HepG2 (cell line): ENCODE data around the gene FN1. TPM values are rescaled to one million over a fixed set of nuclear protein-coding genes. Genes with fewer than 3 reads are reported as not detected.

Experiments
- BATF2 ChIP-seq: sonication (generic); formaldehyde crosslinking; IDR thresholded peaks from 2 replicates; pipeline ENCODE4 v1.8.0; 2022; ENCODE audit warnings: mild to moderate bottlenecking, missing genetic modification reagents, moderate library complexity
- DPF2 ChIP-seq: sonication (generic); formaldehyde crosslinking; IDR thresholded peaks from 2 replicates; pipeline ENCODE4 v1.4.0; 2020; ENCODE audit warnings: mild to moderate bottlenecking, low read depth, missing genetic modification reagents, borderline replicate concordance
- GFI1 ChIP-seq: sonication (generic); formaldehyde crosslinking; IDR thresholded peaks from 2 replicates; pipeline ENCODE4 v1.5.0; 2020; ENCODE audit warnings: missing genetic modification reagents, mild to moderate bottlenecking, borderline replicate concordance
- HMG20A ChIP-seq: IDR thresholded peaks from 2 replicates; pipeline ENCODE4 v1.6.1; 2016; ENCODE audit warnings: borderline replicate concordance
- HNRNPLL ChIP-seq: fragments of 200-400 bp; formaldehyde crosslinking; IDR thresholded peaks from 2 replicates; pipeline ENCODE4 v1.6.1; 2017; ENCODE audit warnings: mild to moderate bottlenecking, low read depth, low read length; ENCODE audit not compliant: poor library complexity, severe bottlenecking
- HOXA3 ChIP-seq: sonication (generic); formaldehyde crosslinking; IDR thresholded peaks from 2 replicates; pipeline ENCODE4 v1.5.0; 2020; ENCODE audit warnings: missing genetic modification reagents
- MED1 ChIP-seq: sonication (generic); formaldehyde crosslinking; IDR thresholded peaks from 2 replicates; pipeline ENCODE4 v1.4.0; 2020; ENCODE audit warnings: missing genetic modification reagents
- MXD3 ChIP-seq: IDR thresholded peaks from 2 replicates; pipeline ENCODE4 v1.6.1; 2016; ENCODE audit warnings: mild to moderate bottlenecking, missing biosample characterization, missing genetic modification reagents
- NFYC ChIP-seq: IDR thresholded peaks from 2 replicates; pipeline ENCODE4 v1.6.1; 2016; ENCODE audit warnings: missing genetic modification reagents, missing compliant biosample characterization
- NRL ChIP-seq: sonication (generic); formaldehyde crosslinking; IDR thresholded peaks from 2 replicates; pipeline ENCODE4 v1.5.0; 2020; ENCODE audit warnings: missing genetic modification reagents, mild to moderate bottlenecking, moderate library complexity, borderline replicate concordance
- SOX13 ChIP-seq, 3 experiments: fragments of 450-650 bp in 1 of 3; sonication (generic) in 1 of 3; formaldehyde crosslinking in 1 of 3; IDR thresholded peaks in 2 of 3; conservative IDR thresholded peaks in 1 of 3; 2 replicates each; pipeline versions ENCODE4 v1.5.0 to v1.6.1; 2016 to 2020; ENCODE audit warnings: antibody characterized with exemption in 1 of 3, mild to moderate bottlenecking in 1 of 3, missing compliant biosample characterization in 1 of 3, missing genetic modification reagents in 1 of 3, moderate library complexity in 1 of 3
- SP1 ChIP-seq, 2 experiments: fragments of 450-650 bp in 1 of 2; sonication (generic) in 1 of 2; formaldehyde crosslinking in 1 of 2; IDR thresholded peaks; 2 replicates each; pipeline versions ENCODE4 v1.4.0 to v1.6.1; 2016 to 2020; ENCODE audit warnings: missing genetic modification reagents in 1 of 2
- TARDBP ChIP-seq: sonication (generic); formaldehyde crosslinking; IDR thresholded peaks from 2 replicates; pipeline ENCODE4 v1.8.0; 2022; ENCODE audit warnings: mild to moderate bottlenecking, missing genetic modification reagents
- ZBTB20 ChIP-seq: sonication (generic); formaldehyde crosslinking; IDR thresholded peaks from 2 replicates; pipeline ENCODE4 v1.8.1; 2023; ENCODE audit warnings: missing genetic modification reagents, low read depth, mild to moderate bottlenecking, borderline replicate concordance
- ZMYM3 ChIP-seq: sonication (generic); formaldehyde crosslinking; IDR thresholded peaks from 2 replicates; pipeline ENCODE4 v1.5.1; 2020; ENCODE audit warnings: mild to moderate bottlenecking, missing genetic modification reagents
- ZNF207 ChIP-seq: fragments of 450-650 bp; IDR thresholded peaks from 2 replicates; pipeline ENCODE4 v1.6.1; 2016; ENCODE audit warnings: antibody characterized with exemption, borderline replicate concordance
- ZNF451 ChIP-seq: sonication (generic); formaldehyde crosslinking; IDR thresholded peaks from 2 replicates; pipeline ENCODE4 v1.5.0; 2020; ENCODE audit warnings: mild to moderate bottlenecking, missing genetic modification reagents
- ZNF530 ChIP-seq: sonication (generic); formaldehyde crosslinking; IDR thresholded peaks from 2 replicates; pipeline ENCODE4 v1.5.0; 2020; ENCODE audit warnings: low read depth, mild to moderate bottlenecking, missing genetic modification reagents
- ZXDC ChIP-seq: sonication (generic); formaldehyde crosslinking; IDR thresholded peaks from 2 replicates; pipeline ENCODE4 v1.5.0; 2020; ENCODE audit warnings: mild to moderate bottlenecking, missing genetic modification reagents
- polyA plus RNA-seq, 8 experiments: library from polyadenylated mRNA; depleted of rRNA in 3 of 8; stranded (reverse) in 7 of 8; unstranded in 1 of 8; fragments of >200 nt; fragmentation: Illumina TruSeq in 4 of 8; extraction: Trizol in 4 of 8; gene quantifications; 2 replicates each; pipeline versions ENCODE4 v1.2.1 to v1.2.3, GENCODE V29; 2011 to 2016; ENCODE audit warnings: low read depth in 4 of 8, missing spikeins in 1 of 8, mixed read lengths in 1 of 8; ENCODE audit not compliant: insufficient read depth in 1 of 8
- total RNA-seq, 5 experiments: library from RNA; depleted of rRNA; stranded (reverse); fragments of >200 nt; fragmentation: Illumina TruSeq; extraction: Trizol; gene quantifications; 2 replicates each; pipeline ENCODE4 v1.2.3, GENCODE V29; 2016; ENCODE audit warnings: low read depth in 1 of 5
- TF ChIP-seq, protein P1 (sequence below): sonication (generic); formaldehyde crosslinking; IDR thresholded peaks from 2 replicates; pipeline ENCODE4 v1.8.0; 2022; ENCODE audit warnings: missing genetic modification reagents, mild to moderate bottlenecking, moderate library complexity, borderline replicate concordance
- TF ChIP-seq, protein P2 (sequence below): sonication (generic); formaldehyde crosslinking; IDR thresholded peaks from 2 replicates; pipeline ENCODE4 v1.4.0; 2020; ENCODE audit warnings: missing genetic modification reagents

FN1 gene
- total and polyA plus RNA-seq, 2 of the 13 experiments (the other 11 are each of a cell fraction or from before 2014, with no cell fraction given), result 1,847 to 6,471 TPM

GRCh38 chr2:215417400-215417951, 18.4 kb downstream of the FN1 start (continued):
- peak; percentile 89 for TF ChIP-seq DPF2 (CRISPR knock-in tag)
- TF ChIP-seq NRL (CRISPR knock-in tag), result no peak
- TF ChIP-seq ZNF451 (CRISPR knock-in tag), result no peak
- peak; percentile 84 for TF ChIP-seq SOX13 (IDR thresholded peaks at IDR 0.05)
- TF ChIP-seq SOX13 (CRISPR knock-in tag; conservative IDR thresholded peaks at IDR 0.05 in 1 of 2, IDR thresholded peaks at IDR 0.05 in 1 of 2), result peak in 1 of 2 experiments; percentile 93; a peak in 2 of 4 replicates
- no peak for TF ChIP-seq HNRNPLL
- peak; percentile 78 for TF ChIP-seq HOXA3
- TF ChIP-seq ZNF207, result no peak
- no peak for TF ChIP-seq BATF2 (CRISPR knock-in tag)
- peak; percentile 96 for TF ChIP-seq HMG20A (CRISPR knock-in tag)
- TF ChIP-seq, protein P1, sequence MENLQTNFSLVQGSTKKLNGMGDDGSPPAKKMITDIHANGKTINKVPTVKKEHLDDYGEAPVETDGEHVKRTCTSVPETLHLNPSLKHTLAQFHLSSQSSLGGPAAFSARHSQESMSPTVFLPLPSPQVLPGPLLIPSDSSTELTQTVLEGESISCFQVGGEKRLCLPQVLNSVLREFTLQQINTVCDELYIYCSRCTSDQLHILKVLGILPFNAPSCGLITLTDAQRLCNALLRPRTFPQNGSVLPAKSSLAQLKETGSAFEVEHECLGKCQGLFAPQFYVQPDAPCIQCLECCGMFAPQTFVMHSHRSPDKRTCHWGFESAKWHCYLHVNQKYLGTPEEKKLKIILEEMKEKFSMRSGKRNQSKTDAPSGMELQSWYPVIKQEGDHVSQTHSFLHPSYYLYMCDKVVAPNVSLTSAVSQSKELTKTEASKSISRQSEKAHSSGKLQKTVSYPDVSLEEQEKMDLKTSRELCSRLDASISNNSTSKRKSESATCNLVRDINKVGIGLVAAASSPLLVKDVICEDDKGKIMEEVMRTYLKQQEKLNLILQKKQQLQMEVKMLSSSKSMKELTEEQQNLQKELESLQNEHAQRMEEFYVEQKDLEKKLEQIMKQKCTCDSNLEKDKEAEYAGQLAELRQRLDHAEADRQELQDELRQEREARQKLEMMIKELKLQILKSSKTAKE, result no peak; the same call in 1 of the 2 replicates
- TF ChIP-seq NFYC, result no peak; the same call in 1 of the 2 replicates
- TF ChIP-seq GFI1 (CRISPR knock-in tag), result peak; percentile 88
- TF ChIP-seq MXD3 (CRISPR knock-in tag), result no peak
- no peak; the same call in 1 of the 2 replicates for TF ChIP-seq TARDBP (CRISPR knock-in tag)
- TF ChIP-seq, protein P2, sequence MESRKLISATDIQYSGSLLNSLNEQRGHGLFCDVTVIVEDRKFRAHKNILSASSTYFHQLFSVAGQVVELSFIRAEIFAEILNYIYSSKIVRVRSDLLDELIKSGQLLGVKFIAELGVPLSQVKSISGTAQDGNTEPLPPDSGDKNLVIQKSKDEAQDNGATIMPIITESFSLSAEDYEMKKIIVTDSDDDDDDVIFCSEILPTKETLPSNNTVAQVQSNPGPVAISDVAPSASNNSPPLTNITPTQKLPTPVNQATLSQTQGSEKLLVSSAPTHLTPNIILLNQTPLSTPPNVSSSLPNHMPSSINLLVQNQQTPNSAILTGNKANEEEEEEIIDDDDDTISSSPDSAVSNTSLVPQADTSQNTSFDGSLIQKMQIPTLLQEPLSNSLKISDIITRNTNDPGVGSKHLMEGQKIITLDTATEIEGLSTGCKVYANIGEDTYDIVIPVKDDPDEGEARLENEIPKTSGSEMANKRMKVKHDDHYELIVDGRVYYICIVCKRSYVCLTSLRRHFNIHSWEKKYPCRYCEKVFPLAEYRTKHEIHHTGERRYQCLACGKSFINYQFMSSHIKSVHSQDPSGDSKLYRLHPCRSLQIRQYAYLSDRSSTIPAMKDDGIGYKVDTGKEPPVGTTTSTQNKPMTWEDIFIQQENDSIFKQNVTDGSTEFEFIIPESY, result peak; percentile 13; the same call in 1 of the 2 replicates
- no peak for TF ChIP-seq SP1 (IDR thresholded peaks at IDR 0.05)
- no peak; the same call in 1 of the 2 replicates for TF ChIP-seq SP1 (CRISPR knock-in tag; IDR thresholded peaks at IDR 0.05)
- no peak for TF ChIP-seq ZXDC (CRISPR knock-in tag)
- peak; percentile 49; the same call in 1 of the 2 replicates for TF ChIP-seq ZMYM3 (CRISPR knock-in tag)
- no peak for TF ChIP-seq ZBTB20 (CRISPR knock-in tag)
- TF ChIP-seq ZNF530 (CRISPR knock-in tag), result no peak
- TF ChIP-seq MED1 (CRISPR knock-in tag), result peak; percentile 98
